MM.1S (cell line): ENCODE results near the gene FMN2.
"Not testable (repeated sequence)": the region's sequence is repeated elsewhere in the genome, so short reads cannot be mapped to it uniquely, and the experiment has no call there.

Experiments
- DNase-seq: peaks from one replicate; pipeline ENCODE4 v3.0.0-alpha.2; 2015
- H2AFZ ChIP-seq: fragments of 300-600 bp; sonication (generic); 2 replicates; pipeline ENCODE4 v1.6.0; 2016; ENCODE audit warnings: antibody characterized with exemption, low read length
- H3F3A ChIP-seq: fragments of 300-600 bp; sonication (generic); 2 replicates; pipeline ENCODE4 v1.6.1; 2016; ENCODE audit warnings: mild to moderate bottlenecking, antibody characterized with exemption, low read length, moderate library complexity, mixed read lengths; ENCODE audit not compliant: insufficient read depth
- H3K27ac ChIP-seq: fragments of 300-600 bp; sonication (generic); 2 replicates; pipeline ENCODE4 v1.5.1; 2016; ENCODE audit warnings: mild to moderate bottlenecking, low read length
- H3K27me3 ChIP-seq: fragments of 300-600 bp; sonication (generic); replicated peaks from 2 replicates; pipeline ENCODE4 v1.6.0; 2016; ENCODE audit warnings: low read length; ENCODE audit not compliant: insufficient read depth
- H3K36me3 ChIP-seq: fragments of 300-600 bp; sonication (generic); replicated peaks from 2 replicates; pipeline ENCODE4 v1.6.1; 2016; ENCODE audit warnings: mild to moderate bottlenecking, low read length, mixed read lengths; ENCODE audit not compliant: insufficient read depth
- H3K4me1 ChIP-seq: fragments of 300-600 bp; sonication (generic); 2 replicates; pipeline ENCODE4 v1.6.1; 2016; ENCODE audit warnings: low read length, mixed read lengths
- H3K4me2 ChIP-seq: fragments of 300-600 bp; sonication (generic); 2 replicates; pipeline ENCODE4 v1.6.0; 2016; ENCODE audit warnings: low read depth, low read length
- H3K4me3 ChIP-seq: fragments of 300-600 bp; sonication (generic); 2 replicates; pipeline ENCODE4 v1.5.1; 2016; ENCODE audit warnings: low read length, mixed read lengths
- H3K79me2 ChIP-seq: fragments of 300-600 bp; sonication (generic); 2 replicates; pipeline ENCODE4 v1.6.1; 2016; ENCODE audit warnings: mixed run types, low read length, mixed read lengths
- H3K9ac ChIP-seq: fragments of 300-600 bp; sonication (generic); 2 replicates; pipeline ENCODE4 v1.6.1; 2016; ENCODE audit warnings: low read length, mixed read lengths
- H3K9me2 ChIP-seq: fragments of 300-600 bp; sonication (generic); replicated peaks from 2 replicates; pipeline ENCODE4 v1.6.1; 2016; ENCODE audit warnings: mild to moderate bottlenecking, low read length, mixed read lengths; ENCODE audit not compliant: insufficient read depth
- H3K9me3 ChIP-seq: fragments of 300-600 bp; sonication (generic); replicated peaks from 2 replicates; pipeline ENCODE4 v1.6.1; 2016; ENCODE audit warnings: mild to moderate bottlenecking, low read length, mixed read lengths; ENCODE audit not compliant: insufficient read depth
- H4K20me1 ChIP-seq: fragments of 300-600 bp; sonication (generic); 2 replicates; pipeline ENCODE4 v1.6.1; 2016; ENCODE audit warnings: mild to moderate bottlenecking, low read length, moderate library complexity, mixed read lengths; ENCODE audit not compliant: insufficient read depth
- CTCF ChIP-seq: fragments of 300-600 bp; sonication (generic); IDR thresholded peaks from 2 replicates; pipeline ENCODE4 v1.5.1; 2016; ENCODE audit warnings: antibody characterized with exemption, low read length, mixed read lengths
- EZH2 ChIP-seq: fragments of 300-600 bp; sonication (generic); optimal IDR thresholded peaks from 2 replicates; pipeline ENCODE3; 2017; ENCODE audit warnings: low read depth, mild to moderate bottlenecking, antibody characterized with exemption, low read length, mixed read lengths
- EZH2phosphoT487 ChIP-seq: fragments of 300-600 bp; sonication (generic); IDR thresholded peaks from 2 replicates; pipeline ENCODE4 v1.6.1; 2018; ENCODE audit warnings: antibody characterized with exemption, low read length

The FMN2 gene

GRCh38 chr1:240413732-240414131 lies 322.0 kb downstream of the FMN2 start:
- no peak overlapping the region for H3K4me3 ChIP-seq
- no peak overlapping the region for H3K27ac ChIP-seq
- no peaks in the 10 kb centered on the region for H3K36me3 ChIP-seq
- no peak for DNase-seq
- H2AFZ ChIP-seq: no peak overlapping the region
- no peaks in the 10 kb centered on the region for H3F3A ChIP-seq
- no peaks in the 10 kb centered on the region for H3K79me2 ChIP-seq
- H3K9me3 ChIP-seq: no peaks in the 10 kb centered on the region
- no peak overlapping the region for H3K4me2 ChIP-seq
- no peaks in the 10 kb centered on the region for H3K27me3 ChIP-seq
- no peak for TF ChIP-seq CTCF
- TF ChIP-seq EZH2phosphoT487: no peak
- no peak for TF ChIP-seq EZH2
- H4K20me1 ChIP-seq: no peaks in the 10 kb centered on the region
- no peaks in the 10 kb centered on the region for H3K4me1 ChIP-seq
- no peaks in the 10 kb centered on the region for H3K9me2 ChIP-seq
- H3K9ac ChIP-seq: no peak overlapping the region

- Histone ChIP-seq H3K27me3 (no peaks in the 10 kb centered on the region), H3K9me3 (no peaks in the 10 kb centered on the region), H4K20me1 (no peaks in the 10 kb centered on the region), H2AFZ (no peak overlapping the region), H3K36me3 (no peaks in the 10 kb centered on the region), H3K9ac (no peak overlapping the region), H3K4me1 (no peaks in the 10 kb centered on the region), H3K4me3 (no peak overlapping the region), H3K4me2 (no peak overlapping the region), H3F3A (no peaks in the 10 kb centered on the region), H3K27ac (no peak overlapping the region), H3K79me2 (no peaks in the 10 kb centered on the region), H3K9me2 (no peaks in the 10 kb centered on the region)
- DNase-seq: no peak
- TF ChIP-seq CTCF (no peak), EZH2phosphoT487 (no peak), EZH2 (no peak)
Observed at GRCh38 chr1:240414237-240414636, 322.6 kb downstream of the FMN2 start.

GRCh38 chr1:240415011-240415410 lies 323.3 kb downstream of the FMN2 start:
- H3F3A ChIP-seq, H2AFZ ChIP-seq, H3K9ac ChIP-seq, H3K4me1 ChIP-seq, H3K27ac ChIP-seq, H3K9me2 ChIP-seq, H3K27me3 ChIP-seq, H3K9me3 ChIP-seq, H3K4me3 ChIP-seq, H4K20me1 ChIP-seq, DNase-seq, H3K4me2 ChIP-seq, H3K36me3 ChIP-seq, H3K79me2 ChIP-seq: not testable (repeated sequence)

- H3K4me2 ChIP-seq: no peak overlapping the region
- H3K9me2 ChIP-seq: no peaks in the 10 kb centered on the region
- no peak for TF ChIP-seq EZH2phosphoT487
- no peak for TF ChIP-seq CTCF
- no peak for TF ChIP-seq EZH2
Observed at GRCh38 chr1:240415532-240415931, 323.8 kb downstream of the FMN2 start.

More at GRCh38 chr1:240415532-240415931, 323.8 kb downstream of the FMN2 start:
- no peaks in the 10 kb centered on the region for H3K4me1 ChIP-seq
- no peak overlapping the region for H3K4me3 ChIP-seq
- H3K9me3 ChIP-seq: no peaks in the 10 kb centered on the region
- no peaks in the 10 kb centered on the region for H3K36me3 ChIP-seq
- H3F3A ChIP-seq: no peaks in the 10 kb centered on the region
- H2AFZ ChIP-seq: no peak overlapping the region
- H3K27ac ChIP-seq: no peak overlapping the region
- H3K79me2 ChIP-seq: no peaks in the 10 kb centered on the region
- no peak for DNase-seq
- no peaks in the 10 kb centered on the region for H4K20me1 ChIP-seq
- no peaks in the 10 kb centered on the region for H3K27me3 ChIP-seq
- H3K9ac ChIP-seq: no peak overlapping the region
